Astrocyte (in vitro differentiated cells and primary cell): ENCODE data around the gene PAPLN.

Experiments used
- EZH2 ChIP-seq: IDR thresholded peaks from 2 replicates; pipeline ENCODE4 v1.6.1; 2012; ENCODE audit warnings: mild to moderate bottlenecking, low read length, inconsistent platforms; ENCODE audit not compliant: insufficient read depth
- TF ChIP-seq, protein P1 (sequence below): IDR thresholded peaks from 2 replicates; pipeline ENCODE4 v1.5.1; 2011; ENCODE audit warnings: low read depth, mild to moderate bottlenecking, inconsistent platforms, low read length, moderate library complexity; ENCODE audit not compliant: insufficient read depth

DNA sequence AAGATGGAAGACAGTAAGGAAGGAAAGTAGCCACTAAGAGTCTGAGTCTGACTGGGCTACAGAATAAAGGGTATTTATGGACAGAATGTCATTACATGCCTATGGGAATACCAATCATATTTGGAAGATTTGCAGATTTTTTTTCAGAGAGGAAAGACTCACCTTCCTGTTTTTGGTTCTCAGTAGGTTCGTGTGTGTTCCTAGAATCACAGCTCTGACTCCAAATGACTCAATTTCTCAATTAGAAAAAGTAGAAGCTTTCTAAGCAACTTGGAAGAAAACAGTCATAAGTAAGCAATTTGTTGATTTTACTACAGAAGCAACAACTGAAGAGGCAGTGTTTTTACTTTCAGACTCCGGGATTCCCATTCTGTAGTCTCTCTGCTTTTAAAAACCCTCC lies 15.4 kb upstream of the PAPLN start:
- no peak for TF ChIP-seq EZH2
- TF ChIP-seq, protein P1, sequence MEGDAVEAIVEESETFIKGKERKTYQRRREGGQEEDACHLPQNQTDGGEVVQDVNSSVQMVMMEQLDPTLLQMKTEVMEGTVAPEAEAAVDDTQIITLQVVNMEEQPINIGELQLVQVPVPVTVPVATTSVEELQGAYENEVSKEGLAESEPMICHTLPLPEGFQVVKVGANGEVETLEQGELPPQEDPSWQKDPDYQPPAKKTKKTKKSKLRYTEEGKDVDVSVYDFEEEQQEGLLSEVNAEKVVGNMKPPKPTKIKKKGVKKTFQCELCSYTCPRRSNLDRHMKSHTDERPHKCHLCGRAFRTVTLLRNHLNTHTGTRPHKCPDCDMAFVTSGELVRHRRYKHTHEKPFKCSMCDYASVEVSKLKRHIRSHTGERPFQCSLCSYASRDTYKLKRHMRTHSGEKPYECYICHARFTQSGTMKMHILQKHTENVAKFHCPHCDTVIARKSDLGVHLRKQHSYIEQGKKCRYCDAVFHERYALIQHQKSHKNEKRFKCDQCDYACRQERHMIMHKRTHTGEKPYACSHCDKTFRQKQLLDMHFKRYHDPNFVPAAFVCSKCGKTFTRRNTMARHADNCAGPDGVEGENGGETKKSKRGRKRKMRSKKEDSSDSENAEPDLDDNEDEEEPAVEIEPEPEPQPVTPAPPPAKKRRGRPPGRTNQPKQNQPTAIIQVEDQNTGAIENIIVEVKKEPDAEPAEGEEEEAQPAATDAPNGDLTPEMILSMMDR, result no peak
